Heart right ventricle (tissue), 16 donors: ENCODE measurements around the gene ARL4A. TPM values are rescaled to one million over a fixed set of nuclear protein-coding genes. Genes with fewer than 3 reads are reported as not detected.
A peak's percentile ranks its signal among the peaks of the same experiment; 100 is the strongest.
"Not testable (repeated sequence)": the region's sequence is repeated elsewhere in the genome, so short reads cannot be mapped to it uniquely, and the experiment has no call there.

Experiments
- ATAC-seq, 8 donors: fragments of 200-7000 bp; cut with Tn5 transposase; one replicate each; pipeline ENCODE4 v1.9.1; 2020; ENCODE audit warnings: mild to moderate bottlenecking in 8 of 8, moderate library complexity in 8 of 8, moderate number of reproducible peaks in 1 of 8
- DNase-seq, 2 donors: peaks; one replicate each; pipeline ENCODE4 v3.0.0-alpha.2; 2020
- H3K27ac ChIP-seq, 10 donors: fragments of 200-600 bp; sonication (generic) in 2 of 10; one replicate each; pipeline versions ENCODE4 v1.5.0 to v1.8.0; 2020 to 2022; ENCODE audit warnings: mild to moderate bottlenecking in 3 of 10
- H3K27me3 ChIP-seq, 7 donors: fragments of 200-600 bp; one replicate each; pipeline ENCODE4 v1.8.0; 2021 to 2022; ENCODE audit warnings: mild to moderate bottlenecking in 2 of 7
- H3K36me3 ChIP-seq, 9 donors: fragments of 200-600 bp; sonication (generic) in 1 of 9; one replicate each; pipeline versions ENCODE4 v1.5.0 to v1.8.0; 2020 to 2022; ENCODE audit warnings: mild to moderate bottlenecking in 2 of 9
- H3K4me1 ChIP-seq, 9 donors: fragments of 200-600 bp; sonication (generic) in 1 of 9; one replicate each; pipeline versions ENCODE4 v1.5.0 to v1.8.0; 2020 to 2022; ENCODE audit warnings: mild to moderate bottlenecking in 4 of 9
- H3K4me3 ChIP-seq, 10 donors: fragments of 200-600 bp; sonication (generic) in 2 of 10; one replicate each; pipeline versions ENCODE4 v1.5.0 to v1.8.0; 2020 to 2022; ENCODE audit warnings: mild to moderate bottlenecking in 7 of 10, moderate library complexity in 2 of 10
- H3K9me3 ChIP-seq, 11 donors: fragments of 200-600 bp in 10 of 11; sonication (generic) in 2 of 11; one replicate each; pipeline versions ENCODE4 v1.5.0 to v1.8.0; 2013 to 2022; ENCODE audit warnings: mild to moderate bottlenecking in 2 of 11, control low read depth in 1 of 11, moderate library complexity in 1 of 11
- WGBS, 2 donors: extraction: QIAGEN DNeasy Blood & Tissue Kit; methylation state at CpG; one replicate each; pipeline ENCODE4 v1.1.7; 2013; ENCODE audit warnings: inconsistent platforms in 1 of 2; 5-methylcytosine and 5-hydroxymethylcytosine counted together
- intact Hi-C, 10 donors: fragments of 100-400 bp; cut with DNase I; formaldehyde crosslinking; loops; one replicate each; pipeline versions ENCODE4 v1.11.1 to v1.14.2; 2022
- polyA plus RNA-seq, 2 donors: library from polyadenylated mRNA; stranded (reverse); fragments of 200-250 nt; gene quantifications; one replicate each; pipeline ENCODE4 v1.2.3, GENCODE V29; 2013
- total RNA-seq, 10 donors: library from RNA; stranded (reverse); fragmentation: NEBNext Ultra II Directional in 3 of 10; extraction: Animal tissue kit (Norgen Biotek cat#: 25700) in 3 of 10; gene quantifications; one replicate each; pipeline versions ENCODE4 v1.2.1 to v1.2.4, GENCODE V29; 2021 to 2023
- TF ChIP-seq, protein P1 (sequence below), 9 donors: fragments of 200-600 bp; sonication (generic) in 2 of 9; IDR thresholded peaks; one replicate each; pipeline versions ENCODE4 v1.5.0 to v1.8.0; 2021 to 2022; ENCODE audit warnings: antibody characterized with exemption in 9 of 9, mild to moderate bottlenecking in 5 of 9, moderate library complexity in 1 of 9
- donor health status: Arrhythmogenic right ventricular cardiomyopathy.
- donor health status: ischemic (EF 13 %, LVEDD 7.1; RV severe dilation, severe dysfunction).
- donor health status: healthy with polysubstance abuse.
- donor health status: DM: no; HTN: yes; CAD: no.
- donor health status: DM: no; HTN: no; CAD: no.
- donor health status: ischemic (EF 25% LVEDD 6.9; RV normal size, moderate dysfunction).
- donor health status: ischemic (EF 25% LVEDD 5.7; RV mildly dilated, moderate dysfunction).
- donor health status: healthy.
- donor health status: DM: yes; HTN: yes; CAD: no.
- donor health status: Ischemic cardiomyopathy.
- donor health status: ischemic (EF 35%, LVEDD 5.7; RV mildly dilated, moderate dysfunction).
- donor health status: nonischemic (EF 11% LVEDD 7.7; RV severe dilation, severe dysfunction).
- donor health status: DM: yes; HTN: yes; CAD: no.
- donor health status: PGD.
- donor health status: ischemic (EF 29% LVEDD 5.4; RV normal size, mild dysfunction).
- donor health status: nonischemic (EF 23%, LVEDD 6.1; RV moderate dilation, normal function).

The ARL4A gene
- total and polyA plus RNA-seq, 12 donors, result 6.9 to 21.4 (median 12.9) TPM

DNA sequence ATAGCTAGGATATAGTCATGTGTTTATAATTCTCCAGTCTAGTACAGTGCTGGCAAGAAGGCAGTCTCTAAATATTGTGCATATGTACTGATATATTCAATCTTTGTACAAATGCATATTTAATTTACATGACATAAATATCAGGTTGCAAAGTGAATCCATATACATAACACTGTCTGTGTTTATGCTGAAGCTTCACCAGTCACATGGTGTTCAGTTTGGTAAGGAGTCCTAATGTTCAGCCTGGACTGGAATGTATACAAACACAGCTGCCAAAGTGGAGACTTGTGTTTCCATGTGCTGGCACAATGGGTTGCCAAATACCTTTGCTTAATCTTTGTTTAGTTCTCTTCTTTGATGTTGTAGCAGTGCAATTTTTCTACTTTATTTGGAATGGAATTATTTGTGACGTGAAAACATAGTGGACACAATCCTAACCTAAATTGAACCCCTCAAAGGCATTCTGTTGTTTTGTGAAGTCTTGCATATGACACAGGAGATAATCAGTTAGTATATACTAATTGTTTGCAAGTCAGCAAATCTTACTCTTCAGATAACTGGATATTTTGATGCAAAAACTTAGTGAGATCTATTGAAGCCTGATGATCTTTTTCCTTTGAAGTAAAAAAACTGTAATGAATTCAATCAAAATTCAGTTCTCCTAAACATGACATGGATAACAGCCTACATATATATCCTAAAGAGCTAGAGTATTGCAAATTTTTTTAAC, 17.3 kb upstream of the ARL4A start:
- Histone ChIP-seq H3K4me3 (no peak overlapping the region), H3K36me3 (no peaks in the 10 kb centered on the region), H3K9me3 (no peaks in the 10 kb centered on the region), H3K27ac (no peak overlapping the region), H3K4me1 (peaks cover 0 to 15% (median 8%) of the 10 kb centered on the region in 9 donors), H3K27me3 (no peaks in the 10 kb centered on the region)
- TF ChIP-seq, protein P1, sequence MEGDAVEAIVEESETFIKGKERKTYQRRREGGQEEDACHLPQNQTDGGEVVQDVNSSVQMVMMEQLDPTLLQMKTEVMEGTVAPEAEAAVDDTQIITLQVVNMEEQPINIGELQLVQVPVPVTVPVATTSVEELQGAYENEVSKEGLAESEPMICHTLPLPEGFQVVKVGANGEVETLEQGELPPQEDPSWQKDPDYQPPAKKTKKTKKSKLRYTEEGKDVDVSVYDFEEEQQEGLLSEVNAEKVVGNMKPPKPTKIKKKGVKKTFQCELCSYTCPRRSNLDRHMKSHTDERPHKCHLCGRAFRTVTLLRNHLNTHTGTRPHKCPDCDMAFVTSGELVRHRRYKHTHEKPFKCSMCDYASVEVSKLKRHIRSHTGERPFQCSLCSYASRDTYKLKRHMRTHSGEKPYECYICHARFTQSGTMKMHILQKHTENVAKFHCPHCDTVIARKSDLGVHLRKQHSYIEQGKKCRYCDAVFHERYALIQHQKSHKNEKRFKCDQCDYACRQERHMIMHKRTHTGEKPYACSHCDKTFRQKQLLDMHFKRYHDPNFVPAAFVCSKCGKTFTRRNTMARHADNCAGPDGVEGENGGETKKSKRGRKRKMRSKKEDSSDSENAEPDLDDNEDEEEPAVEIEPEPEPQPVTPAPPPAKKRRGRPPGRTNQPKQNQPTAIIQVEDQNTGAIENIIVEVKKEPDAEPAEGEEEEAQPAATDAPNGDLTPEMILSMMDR (IDR thresholded peaks at IDR 0.05), result no peak
- no peak for DNase-seq
- WGBS, 2 donors, result 57 to 62% methylated on average over 1 of the region's 1 CpG
- peak in 1 of 8 donors; percentile 56 for ATAC-seq
- intact Hi-C loops, result loop anchor here in 1 of 10 donors (10.0 kb wide), 1 partner anchor 65 kb away; no protein-coding TSS in a partner anchor

DNA sequence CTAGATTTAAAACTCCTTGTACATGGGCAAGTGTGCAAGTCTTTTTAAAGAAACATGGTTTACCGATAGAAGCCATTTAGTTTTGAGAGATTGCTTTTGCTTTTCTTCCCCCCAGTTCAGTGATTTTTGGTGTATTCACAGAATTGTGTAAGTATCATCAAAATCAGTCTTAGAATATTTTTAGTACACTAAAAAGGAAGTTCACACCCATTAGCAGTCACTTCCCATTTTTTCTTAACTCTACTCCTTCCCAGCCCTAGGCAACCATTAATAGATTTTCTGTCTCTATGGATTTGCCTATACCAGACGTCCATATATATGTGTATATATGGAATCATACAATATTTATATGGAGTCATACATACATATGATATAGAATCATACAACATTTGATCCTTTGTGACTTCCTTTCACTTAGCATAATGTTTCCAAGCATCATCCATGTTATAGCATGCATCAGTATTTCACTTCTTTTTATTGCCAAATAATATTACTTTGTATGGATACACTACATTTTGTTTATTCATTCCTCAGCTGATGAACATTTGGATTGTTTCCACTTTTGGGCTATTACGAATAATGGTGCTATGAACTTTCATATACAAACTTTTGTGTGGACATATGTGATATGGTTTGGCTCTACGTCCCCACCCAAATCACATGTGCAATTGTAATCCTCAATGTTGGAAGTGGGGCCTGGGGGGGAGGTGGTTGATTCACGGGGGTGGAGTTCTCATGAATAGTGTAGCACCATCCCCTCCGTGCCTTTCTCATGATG, 16.5 kb upstream of the ARL4A start:
- intact Hi-C loops, result no loop called here
- 68 to 83% methylated on average over 6 of the region's 6 CpGs for WGBS, 2 donors
- TF ChIP-seq, protein P1 (IDR thresholded peaks at IDR 0.05), result no peak
- DNase-seq (no peak), ATAC-seq (no peak)
- no peaks in the 10 kb centered on the region for H3K36me3 ChIP-seq
- H3K27me3 ChIP-seq, result no peaks in the 10 kb centered on the region
- peaks cover 0 to 7% (median 0%) of the 10 kb centered on the region in 11 donors for H3K9me3 ChIP-seq
- H3K27ac ChIP-seq, result no peak overlapping the region
- H3K4me3 ChIP-seq, result no peak overlapping the region
- H3K4me1 ChIP-seq, result peaks cover 0 to 15% (median 8%) of the 10 kb centered on the region in 9 donors

DNA sequence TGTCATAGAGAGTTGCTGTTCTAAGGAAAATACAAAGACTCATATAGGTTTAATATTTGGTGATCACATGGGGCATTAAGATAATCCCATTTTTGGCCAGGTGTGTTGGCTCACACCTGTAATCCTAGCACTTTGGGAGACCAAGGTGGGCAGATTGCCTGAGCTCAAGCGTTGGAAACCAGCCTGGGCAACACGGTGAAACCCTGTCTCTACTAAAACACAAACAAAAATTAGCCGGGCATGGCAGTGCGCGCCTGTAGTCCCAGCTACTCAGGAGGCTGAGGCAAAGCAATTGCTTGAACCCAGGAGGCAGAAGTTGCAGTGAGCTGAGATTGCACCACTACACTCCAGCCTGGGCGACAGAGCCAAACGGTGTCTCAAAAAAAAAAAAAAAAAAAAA, 14.0 kb upstream of the ARL4A start:
- intact Hi-C loops, ATAC-seq, H3K27ac ChIP-seq, DNase-seq, H3K36me3 ChIP-seq, H3K27me3 ChIP-seq, H3K4me3 ChIP-seq: not testable (repeated sequence)
- H3K9me3 ChIP-seq, result peaks cover 0 to 18% (median 0%) of the 10 kb centered on the region in 11 donors
- 91% methylated on average over 7 of the region's 7 CpGs for WGBS, 2 donors
- peaks cover 0 to 15% (median 8%) of the 10 kb centered on the region in 9 donors for H3K4me1 ChIP-seq

DNA sequence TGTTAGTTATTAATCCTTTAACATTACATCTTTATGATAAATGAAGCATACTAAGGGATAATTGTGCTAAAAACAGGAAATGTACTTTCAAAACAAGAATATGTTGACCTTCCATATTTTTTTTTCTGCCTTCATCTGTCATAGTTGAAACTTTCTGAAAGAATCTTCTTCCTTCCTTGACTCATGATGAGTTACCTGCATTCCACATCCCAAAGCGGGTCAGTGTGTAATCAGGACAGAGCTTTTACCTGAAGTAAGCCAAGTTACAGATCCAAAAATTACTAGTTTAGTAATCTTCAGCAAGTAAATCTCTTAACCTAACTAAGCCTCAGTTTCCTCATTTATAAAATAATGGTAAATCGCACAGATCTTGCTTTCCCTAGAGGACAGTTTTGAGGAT, 13.4 kb upstream of the ARL4A start:
- no peak overlapping the region for H3K4me3 ChIP-seq
- intact Hi-C loops, result no loop called here
- DNase-seq, result no peak
- H3K4me1 ChIP-seq, result peaks cover 0 to 15% (median 8%) of the 10 kb centered on the region in 9 donors
- WGBS, 2 donors, result 95 to 97% methylated on average over 2 of the region's 2 CpGs
- peaks cover 0 to 18% (median 0%) of the 10 kb centered on the region in 11 donors for H3K9me3 ChIP-seq
- H3K27ac ChIP-seq, result no peak overlapping the region
- H3K27me3 ChIP-seq, result no peaks in the 10 kb centered on the region
- no peak for ATAC-seq
- TF ChIP-seq, protein P1 (IDR thresholded peaks at IDR 0.05), result no peak
- no peaks in the 10 kb centered on the region for H3K36me3 ChIP-seq
